IMR-90 (cell line): ENCODE data around the gene CRACDL.

Source experiments
- CHD1 ChIP-seq: IDR thresholded peaks from 2 replicates; pipeline ENCODE4 v1.6.1; 2012; ENCODE audit warnings: low read depth, low read length, improper control_type of control experiment
- CTCF ChIP-seq: conservative IDR thresholded peaks from 2 replicates; pipeline ENCODE4 v1.5.1; 2012; ENCODE audit warnings: mild to moderate bottlenecking, low read depth, low read length, improper control_type of control experiment
- POLR2A ChIP-seq: IDR thresholded peaks from 2 replicates; pipeline ENCODE4 v1.6.1; 2012; ENCODE audit warnings: mild to moderate bottlenecking, low read depth, low read length

- TF ChIP-seq CTCF (no peak), POLR2A (no peak), CHD1 (no peak)
These were observed 4.1 kb upstream of the CRACDL start for GRCh38 chr2:98940102-98940501.
